ACC112 (cell line): ENCODE data around the gene DMPK.

Source experiments
- H2AFZ ChIP-seq: fragments of 200-600 bp; sonication (generic); one replicate; pipeline ENCODE4 v1.6.0; 2017; ENCODE audit warnings: antibody characterized with exemption, low read length; ENCODE audit not compliant: unreplicated experiment
- H3K27ac ChIP-seq: fragments of 200-600 bp; sonication (generic); 2 replicates; pipeline ENCODE4 v1.5.1; 2014; ENCODE audit warnings: low read depth, mild to moderate bottlenecking, antibody characterized with exemption, low read length, moderate library complexity
- H3K27me3 ChIP-seq: fragments of 200-600 bp; sonication (generic); 2 replicates; pipeline ENCODE4 v1.6.1; 2014; ENCODE audit warnings: mild to moderate bottlenecking, antibody characterized with exemption, low read length, moderate library complexity, mixed read lengths; ENCODE audit not compliant: insufficient read depth
- H3K36me3 ChIP-seq: fragments of 200-600 bp; sonication (generic); 2 replicates; pipeline ENCODE4 v1.6.1; 2016; ENCODE audit warnings: mild to moderate bottlenecking, antibody characterized with exemption, low read length, moderate library complexity, mixed read lengths; ENCODE audit not compliant: insufficient read depth
- H3K4me1 ChIP-seq: fragments of 200-600 bp; sonication (generic); one replicate; pipeline ENCODE4 v1.6.1; 2016; ENCODE audit warnings: low read length, mixed read lengths; ENCODE audit not compliant: insufficient read depth, unreplicated experiment, control insufficient read depth
- H3K4me3 ChIP-seq: fragments of 200-600 bp; sonication (generic); 2 replicates; pipeline ENCODE4 v1.5.1; 2014; ENCODE audit warnings: mild to moderate bottlenecking, low read depth, low read length
- H3K79me2 ChIP-seq: fragments of 200-600 bp; sonication (generic); one replicate; pipeline ENCODE4 v1.6.0; 2016; ENCODE audit warnings: low read length; ENCODE audit not compliant: control insufficient read depth, unreplicated experiment, insufficient read depth

The DMPK gene

GRCh38 chr19:45784096-45784495, 1.8 kb upstream of the DMPK start:
- Histone ChIP-seq H3K36me3 (0 out of 2 replicates have a peak, but pooled peaks cover 6% of the 10 kb centered on the region), H3K27me3 (no peaks in the 10 kb centered on the region), H3K4me3 (no peak overlapping the region), H3K79me2 (no peaks in the 10 kb centered on the region), H3K4me1 (peaks cover 30% of the 10 kb centered on the region), H3K27ac (peak overlapping the region; percentile 77; the same call in 1 of the 2 replicates), H2AFZ (no peak overlapping the region)

GRCh38 chr19:45782820-45783785, 813 bp upstream of the DMPK start:
- Histone ChIP-seq H3K27ac (peak overlapping the region; percentile 77), H3K79me2 (no peaks in the 10 kb centered on the region), H3K27me3 (no peaks in the 10 kb centered on the region), H3K4me3 (no peak overlapping the region), H3K36me3 (0 out of 2 replicates have a peak, but pooled peaks cover 11% of the 10 kb centered on the region), H2AFZ (no peak overlapping the region), H3K4me1 (peaks cover 30% of the 10 kb centered on the region)

GRCh38 chr19:45781214-45782161, 802 bp downstream of the DMPK start:
- Histone ChIP-seq H3K27ac (no peak overlapping the region), H3K36me3 (0 out of 2 replicates have a peak, but pooled peaks cover 11% of the 10 kb centered on the region), H3K27me3 (no peaks in the 10 kb centered on the region), H3K79me2 (no peaks in the 10 kb centered on the region), H3K4me3 (no peak overlapping the region), H2AFZ (no peak overlapping the region), H3K4me1 (peaks cover 30% of the 10 kb centered on the region)

- Histone ChIP-seq H3K4me3 (no peak overlapping the region), H3K79me2 (no peaks in the 10 kb centered on the region), H3K27ac (no peak overlapping the region), H3K27me3 (no peaks in the 10 kb centered on the region), H3K4me1 (peaks cover 30% of the 10 kb centered on the region), H2AFZ (no peak overlapping the region), H3K36me3 (0 out of 2 replicates have a peak, but pooled peaks cover 11% of the 10 kb centered on the region)
These were observed 1.7 kb downstream of the DMPK start for GRCh38 chr19:45780448-45781213.

- Histone ChIP-seq H3K79me2 (no peaks in the 10 kb centered on the region), H3K4me3 (no peak overlapping the region)
These were observed 2.2 kb downstream of the DMPK start for GRCh38 chr19:45780146-45780447.

GRCh38 chr19:45779231-45780145, 2.8 kb downstream of the DMPK start:
- Histone ChIP-seq H2AFZ (no peak overlapping the region), H3K27ac (no peak overlapping the region), H3K4me1 (peaks cover 30% of the 10 kb centered on the region), H3K27me3 (no peaks in the 10 kb centered on the region), H3K79me2 (no peaks in the 10 kb centered on the region), H3K36me3 (0 out of 2 replicates have a peak, but pooled peaks cover 11% of the 10 kb centered on the region), H3K4me3 (no peak overlapping the region)

More at GRCh38 chr19:45780146-45780447, 2.2 kb downstream of the DMPK start:
- Histone ChIP-seq H3K36me3 (0 out of 2 replicates have a peak, but pooled peaks cover 11% of the 10 kb centered on the region), H3K27ac (no peak overlapping the region), H2AFZ (no peak overlapping the region), H3K27me3 (no peaks in the 10 kb centered on the region), H3K4me1 (peaks cover 30% of the 10 kb centered on the region)

- Histone ChIP-seq H3K4me1 (peaks cover 19% of the 10 kb centered on the region), H3K4me3 (no peak overlapping the region), H3K36me3 (0 out of 2 replicates have a peak, but pooled peaks cover 11% of the 10 kb centered on the region), H3K79me2 (no peaks in the 10 kb centered on the region), H2AFZ (no peak overlapping the region), H3K27ac (no peak overlapping the region), H3K27me3 (no peaks in the 10 kb centered on the region)
These were observed 4.2 kb downstream of the DMPK start for GRCh38 chr19:45778010-45778661.

GRCh38 chr19:45777395-45777961, 4.8 kb downstream of the DMPK start:
- no peaks in the 10 kb centered on the region for H3K79me2 ChIP-seq
- 0 out of 2 replicates have a peak, but pooled peaks cover 11% of the 10 kb centered on the region for H3K36me3 ChIP-seq
- no peak overlapping the region for H3K4me3 ChIP-seq
- no peak overlapping the region for H2AFZ ChIP-seq
- H3K27me3 ChIP-seq, result no peaks in the 10 kb centered on the region
- peaks cover 15% of the 10 kb centered on the region for H3K4me1 ChIP-seq
- H3K27ac ChIP-seq, result no peak overlapping the region

- Histone ChIP-seq H3K36me3 (0 out of 2 replicates have a peak, but pooled peaks cover 7% of the 10 kb centered on the region), H3K27me3 (no peaks in the 10 kb centered on the region)
These were observed 7.5 kb downstream of the DMPK start for GRCh38 chr19:45774765-45775164.

More at GRCh38 chr19:45774765-45775164, 7.5 kb downstream of the DMPK start:
- Histone ChIP-seq H3K27ac (no peak overlapping the region), H2AFZ (no peak overlapping the region), H3K79me2 (no peaks in the 10 kb centered on the region), H3K4me1 (no peaks in the 10 kb centered on the region), H3K4me3 (no peak overlapping the region)
